SU-DHL-6 (cell line): ENCODE measurements around the gene GASK1B.

Experiments used
- CTCF ChIP-seq: fragments of 200-600 bp; sonication (generic); IDR thresholded peaks from one replicate; pipeline ENCODE4 v1.5.1; 2017; ENCODE audit warnings: antibody characterized with exemption, mild to moderate bottlenecking, low read length, moderate library complexity; ENCODE audit not compliant: insufficient read depth, poor library complexity, severe bottlenecking
- EZH2phosphoT487 ChIP-seq: fragments of 200-600 bp; sonication (generic), shearing (Covaris generic); conservative IDR thresholded peaks from 2 replicates; pipeline ENCODE4 v1.6.1; 2018; ENCODE audit warnings: mild to moderate bottlenecking, antibody characterized with exemption, low read length, moderate library complexity, mixed read lengths

GRCh38 chr4:158172261-158173258 lies at the start of gene GASK1B:
- TF ChIP-seq CTCF (peak; percentile 52), EZH2phosphoT487 (no peak)
